ENCODE results near the gene KSR2. TPM values are rescaled to one million over a fixed set of nuclear protein-coding genes. Genes with fewer than 3 reads are reported as not detected.

Gene KSR2
- total and polyA plus RNA-seq, 2 donors (not counting 3 experiments of a cell fraction or from before 2014, with no cell fraction given), result 2.1 to 5.2 TPM

- Histone ChIP-seq H3K27me3 (ENCODE audit: control insufficient read depth in 2 of 2, insufficient read depth in 2 of 2, low read length in 2 of 2) (peaks cover 2 to 4% of the 10 kb centered on the region in 2 experiments), H3K9me1 (replicated peaks; ENCODE audit: control insufficient read depth, extremely low read depth, insufficient read depth, low read length) (no peaks in the 10 kb centered on the region), H3K9me3 (replicated peaks; ENCODE audit: control insufficient read depth, insufficient read depth, low read length) (no peaks in the 10 kb centered on the region), H3K36me3 (ENCODE audit: control insufficient read depth in 2 of 2, extremely low read depth in 1 of 2, insufficient read depth in 2 of 2, low read length in 2 of 2) (peaks cover 0 to 4% of the 10 kb centered on the region in 2 experiments), H2AFZ (ENCODE audit: low read depth, low read length) (no peak overlapping the region), H3K4me1 (ENCODE audit: control insufficient read depth, extremely low read depth, insufficient read depth, low read length) (peaks cover 9% of the 10 kb centered on the region), H3K79me2 (ENCODE audit: control insufficient read depth, insufficient read depth, low read length) (peaks cover 15% of the 10 kb centered on the region), H3K9ac (replicated peaks; ENCODE audit: extremely low read depth, insufficient read depth, low read length) (no peak overlapping the region), H3K4me2 (ENCODE audit: insufficient read depth, low read length) (no peak overlapping the region), H3K27ac (ENCODE audit: insufficient read depth, low read depth, low read length) (no peak overlapping the region), H4K20me1 (replicated peaks; ENCODE audit: control insufficient read depth, extremely low read depth, insufficient read depth, low read length) (no peaks in the 10 kb centered on the region), H3K4me3 (replicated peaks in 1 of 3; ENCODE audit: insufficient read depth in 1 of 3, low read depth in 1 of 3, low read length in 3 of 3) (no peak overlapping the region)
- dilution Hi-C loops (cut with MboI; ENCODE audit: extremely low pct_ligation_motif_present, low sequenced_read_pairs), result no loop called here
- ChIA-PET CTCF (no interaction called here), POLR2A (no interaction called here)
- no peak for TF ChIP-seq POLR2A (IDR thresholded peaks at IDR 0.05; ENCODE audit: low read depth, low read length)
- no peak for TF ChIP-seq GATA2 (IDR thresholded peaks at IDR 0.05; ENCODE audit: insufficient read depth, insufficient read length, low read depth, low read length)
- TF ChIP-seq FOS (IDR thresholded peaks at IDR 0.05; ENCODE audit: borderline replicate concordance, insufficient read depth, low read length), result no peak
- FAIRE-seq, result no peak
- no peak for DNase-seq (ENCODE audit: low read depth, low spot score)
- no TSS peak for BruUV-seq (replicated peaks)
- intact Hi-C loops (cut with micrococcal nuclease), result loop anchor here (5.0 kb wide), 2 partner anchors 87 to 362 kb away; partner anchors contain the start of genes SUDS3 and VSIG10
Observed at GRCh38 chr12:118015306-118015705, 46.5 kb upstream of the KSR2 start.

GRCh38 chr12:118013283-118013682 lies 44.5 kb upstream of the KSR2 start:
- TF ChIP-seq MAX (IDR thresholded peaks at IDR 0.05; ENCODE audit: insufficient read depth, insufficient read length), result no peak
- TF ChIP-seq POLR2A (IDR thresholded peaks at IDR 0.05; ENCODE audit: low read depth, low read length), result no peak
- TF ChIP-seq EZH2 (IDR thresholded peaks at IDR 0.05; ENCODE audit: borderline replicate concordance, low read depth, low read length, severe bottlenecking), result no peak
- TF ChIP-seq POLR2AphosphoS5 (IDR thresholded peaks at IDR 0.05; ENCODE audit: insufficient read depth, low read depth, low read length), result no peak
- TF ChIP-seq FOS (IDR thresholded peaks at IDR 0.05; ENCODE audit: borderline replicate concordance, insufficient read depth, low read length), result no peak
- TF ChIP-seq CTCF (IDR thresholded peaks at IDR 0.05; ENCODE audit: extremely low read depth in 1 of 2, insufficient read depth in 1 of 2, low read depth in 1 of 2, low read length in 2 of 2), result no peak
- TF ChIP-seq JUN (IDR thresholded peaks at IDR 0.05; ENCODE audit: borderline replicate concordance, insufficient read depth, insufficient read length, low read depth), result no peak
- no peak for TF ChIP-seq GATA2 (IDR thresholded peaks at IDR 0.05; ENCODE audit: insufficient read depth, insufficient read length, low read depth, low read length)
- no peak for TF ChIP-seq MYC (IDR thresholded peaks at IDR 0.05; ENCODE audit: low read depth, low read length)
- Histone ChIP-seq H3K9ac (replicated peaks; ENCODE audit: extremely low read depth, insufficient read depth, low read length) (no peak overlapping the region), H2AFZ (ENCODE audit: low read depth, low read length) (no peak overlapping the region), H3K27ac (ENCODE audit: insufficient read depth, low read depth, low read length) (no peak overlapping the region), H3K4me1 (ENCODE audit: control insufficient read depth, extremely low read depth, insufficient read depth, low read length) (peaks cover 9% of the 10 kb centered on the region), H3K9me3 (replicated peaks; ENCODE audit: control insufficient read depth, insufficient read depth, low read length) (no peaks in the 10 kb centered on the region), H3K9me1 (replicated peaks; ENCODE audit: control insufficient read depth, extremely low read depth, insufficient read depth, low read length) (no peaks in the 10 kb centered on the region), H3K79me2 (ENCODE audit: control insufficient read depth, insufficient read depth, low read length) (peaks cover 15% of the 10 kb centered on the region), H3K27me3 (ENCODE audit: control insufficient read depth in 2 of 2, insufficient read depth in 2 of 2, low read length in 2 of 2) (peaks cover 2 to 4% of the 10 kb centered on the region in 2 experiments), H4K20me1 (replicated peaks; ENCODE audit: control insufficient read depth, extremely low read depth, insufficient read depth, low read length) (no peaks in the 10 kb centered on the region), H3K4me2 (ENCODE audit: insufficient read depth, low read length) (no peak overlapping the region), H3K4me3 (replicated peaks in 1 of 3; ENCODE audit: insufficient read depth in 1 of 3, low read depth in 1 of 3, low read length in 3 of 3) (no peak overlapping the region), H3K36me3 (ENCODE audit: control insufficient read depth in 2 of 2, extremely low read depth in 1 of 2, insufficient read depth in 2 of 2, low read length in 2 of 2) (no peaks in the 10 kb centered on the region)
- no peak for FAIRE-seq
- dilution Hi-C loops (cut with MboI; ENCODE audit: extremely low pct_ligation_motif_present, low sequenced_read_pairs), result no loop called here
- no TSS peak for BruUV-seq (replicated peaks)
- CTCF ChIA-PET, result no interaction called here
- DNase-seq (ENCODE audit: low read depth, low spot score), result no peak
- POLR2A ChIA-PET, result no interaction called here
- intact Hi-C loops (cut with micrococcal nuclease), result no loop called here

Data from endothelial cell of umbilical vein (primary cell).